ENCODE results near the gene SNX6. TPM values are rescaled to one million over a fixed set of nuclear protein-coding genes. Genes with fewer than 3 reads are reported as not detected.
"Not testable (repeated sequence)": the region's sequence is repeated elsewhere in the genome, so short reads cannot be mapped to it uniquely, and the experiment has no call there.

The SNX6 gene
- total and polyA plus RNA-seq, 9 of the 15 experiments (the other 6 are each of a cell fraction or from before 2014, with no cell fraction given): 34.6 to 111 (median 57.5) TPM

- TF ChIP-seq REST (IDR thresholded peaks at IDR 0.05; ENCODE audit: borderline replicate concordance) (no peak), REST (CRISPR knock-in tag; IDR thresholded peaks at IDR 0.05; ENCODE audit: low read depth) (no peak)
Observed at GRCh38 chr14:34655959-34656358, 26.0 kb upstream of the SNX6 start (continued).

GRCh38 chr14:34653073-34653472, 23.1 kb upstream of the SNX6 start:
- CTCF ChIA-PET (ENCODE audit: low intra/inter-chr PET ratio); ATAC-seq; H3K36me3 ChIP-seq (ENCODE audit: control insufficient read depth, insufficient read depth, low read length); H3K9me1 ChIP-seq (ENCODE audit: control insufficient read depth, insufficient read depth, low read length); H3K79me2 ChIP-seq (ENCODE audit: control insufficient read depth, insufficient read depth, low read length); BruUV-seq (replicated peaks); H2AFZ ChIP-seq (ENCODE audit: low read depth, low read length); H3K4me3 ChIP-seq; H4K20me1 ChIP-seq (replicated peaks; ENCODE audit: control insufficient read depth, insufficient read depth, low read length); H3K27me3 ChIP-seq (ENCODE audit: control insufficient read depth in 2 of 2, insufficient read depth in 2 of 2, low read length in 2 of 2); H3K9me3 ChIP-seq (replicated peaks; ENCODE audit: control insufficient read depth, insufficient read depth, low read depth, low read length); in situ Hi-C loops (cut with MboI); intact Hi-C loops (cut with micrococcal nuclease); H3K9ac ChIP-seq (ENCODE audit: insufficient read depth in 1 of 2, low read depth in 2 of 2, low read length in 2 of 2); POLR2A ChIA-PET; TF ChIP-seq PBX2 (CRISPR knock-in tag; IDR thresholded peaks at IDR 0.05; ENCODE audit: low read depth): not testable (repeated sequence)
- 0% methylated on average over 2 of the region's 2 CpGs for WGBS (ENCODE audit: insufficient coverage, low coverage, missing lambda C conversion rate)
- DNase-seq (ENCODE audit: extremely low read depth in 1 of 4, low spot score in 3 of 4): peak in 3 of 4 experiments; percentile 18 to 76 (median 29)
- Histone ChIP-seq H3K4me2 (ENCODE audit: insufficient read depth, low read length) (peak overlapping the region; percentile 60), H3K27ac (ENCODE audit: extremely low read depth, low read depth, low read length) (peak overlapping the region; percentile 15; the same call in 1 of the 3 replicates), H3K4me1 (replicated peaks in 1 of 2; ENCODE audit: control insufficient read depth in 2 of 2, insufficient read depth in 2 of 2, low read length in 2 of 2) (peaks cover 5 to 24% of the 10 kb centered on the region in 2 experiments)
- FAIRE-seq: peak; percentile 62
- TF ChIP-seq ATF7 (IDR thresholded peaks at IDR 0.05): peak; percentile 36; the same call in 1 of the 2 replicates
- peak; percentile 92 for TF ChIP-seq CTBP1 (IDR thresholded peaks at IDR 0.05; ENCODE audit: borderline replicate concordance)
- peak; percentile 95 to 97 for TF ChIP-seq TRIM24 (IDR thresholded peaks at IDR 0.05)
- TF ChIP-seq PBX2 (tag; conservative IDR thresholded peaks at IDR 0.05; ENCODE audit: low read depth): peak; percentile 59
- TF ChIP-seq TRIM28 (IDR thresholded peaks at IDR 0.05): 0 out of 2 replicates have a peak, but pooled peaks have one; percentile 17
- peak; percentile 82 for TF ChIP-seq ZNF766 (CRISPR knock-in tag; conservative IDR thresholded peaks at IDR 0.05)
- TF ChIP-seq DMBX1 (CRISPR knock-in tag; IDR thresholded peaks at IDR 0.05; ENCODE audit: borderline replicate concordance): peak; percentile 83

Data from K562 (cell line).